ENCODE measurements around the gene STK35.
A peak's percentile ranks its signal among the peaks of the same experiment; 100 is the strongest.

STK35 gene

DNA sequence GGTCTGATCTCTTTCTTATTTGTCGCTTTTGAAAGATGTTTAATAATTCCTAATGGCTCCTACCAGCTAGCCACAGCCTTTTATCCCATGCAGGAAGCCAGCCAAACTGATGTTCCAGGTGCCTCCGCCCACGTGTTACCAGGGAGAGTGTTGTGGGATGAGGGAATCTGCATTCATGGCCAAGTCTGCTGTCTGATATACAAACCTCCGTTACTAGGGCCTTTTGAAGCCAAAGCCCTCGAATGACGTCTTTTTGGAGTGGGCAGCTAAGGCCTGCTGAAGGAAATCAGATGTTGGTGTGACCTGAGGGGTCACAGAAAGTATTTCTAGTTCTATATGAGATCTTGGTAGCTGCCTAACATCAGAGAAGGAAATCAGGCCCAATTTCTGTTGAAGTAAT lies 21.3 kb downstream of the STK35 start:
- H3K36me3 ChIP-seq (ENCODE audit: control insufficient read depth in 1 of 2, insufficient read depth in 2 of 2, low read length in 2 of 2) = peaks cover 5 to 27% of the 10 kb centered on the region in 2 donors
- H3K4me3 ChIP-seq (ENCODE audit: low read depth in 1 of 2, low read length in 2 of 2) = no peak overlapping the region
- H3K4me1 ChIP-seq (ENCODE audit: control insufficient read depth in 1 of 2, insufficient read depth in 2 of 2, low read length in 2 of 2) = peaks cover 3 to 19% of the 10 kb centered on the region in 2 donors
- no peaks in the 10 kb centered on the region for H3K9me3 ChIP-seq (ENCODE audit: control insufficient read depth in 1 of 2, low read length in 2 of 2)
- H3K9ac ChIP-seq (ENCODE audit: low read depth in 1 of 2, low read length in 2 of 2) = no peak overlapping the region
- no peaks in the 10 kb centered on the region for H3K27me3 ChIP-seq (ENCODE audit: control insufficient read depth in 1 of 2, insufficient read depth in 2 of 2, low read length in 2 of 2)
- peak overlapping the region; percentile 24 for H3K27ac ChIP-seq (ENCODE audit: low read depth, low read length)

DNA sequence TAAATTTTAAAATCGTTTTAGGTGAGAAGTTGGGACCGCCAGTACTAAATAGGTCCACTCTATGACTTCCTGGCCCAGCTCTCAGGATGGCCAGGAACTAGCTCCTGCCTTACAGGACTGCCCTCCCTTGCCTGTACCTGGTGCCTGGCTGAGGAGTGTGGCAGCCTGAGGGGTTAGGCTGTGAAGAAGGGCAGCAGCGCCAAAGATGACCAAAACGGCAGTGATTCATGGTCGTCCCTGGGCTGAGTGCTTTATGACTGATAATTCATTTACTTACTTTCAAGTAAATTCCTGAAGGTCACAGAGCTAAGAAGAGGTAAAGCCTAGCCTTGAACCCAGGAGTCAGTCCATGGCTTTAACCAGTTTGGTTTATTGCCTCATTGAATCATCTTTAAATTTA lies 22.1 kb downstream of the STK35 start:
- Histone ChIP-seq H3K27ac (ENCODE audit: low read depth, low read length) (no peak overlapping the region), H3K9ac (ENCODE audit: low read depth in 1 of 2, low read length in 2 of 2) (no peak overlapping the region), H3K4me3 (ENCODE audit: low read depth in 1 of 2, low read length in 2 of 2) (no peak overlapping the region), H3K4me1 (ENCODE audit: control insufficient read depth in 1 of 2, insufficient read depth in 2 of 2, low read length in 2 of 2) (peaks cover 3 to 18% of the 10 kb centered on the region in 2 donors), H3K36me3 (ENCODE audit: control insufficient read depth in 1 of 2, insufficient read depth in 2 of 2, low read length in 2 of 2) (peaks cover 4 to 26% of the 10 kb centered on the region in 2 donors), H3K9me3 (ENCODE audit: control insufficient read depth in 1 of 2, low read length in 2 of 2) (no peaks in the 10 kb centered on the region), H3K27me3 (ENCODE audit: control insufficient read depth in 1 of 2, insufficient read depth in 2 of 2, low read length in 2 of 2) (no peaks in the 10 kb centered on the region)

DNA sequence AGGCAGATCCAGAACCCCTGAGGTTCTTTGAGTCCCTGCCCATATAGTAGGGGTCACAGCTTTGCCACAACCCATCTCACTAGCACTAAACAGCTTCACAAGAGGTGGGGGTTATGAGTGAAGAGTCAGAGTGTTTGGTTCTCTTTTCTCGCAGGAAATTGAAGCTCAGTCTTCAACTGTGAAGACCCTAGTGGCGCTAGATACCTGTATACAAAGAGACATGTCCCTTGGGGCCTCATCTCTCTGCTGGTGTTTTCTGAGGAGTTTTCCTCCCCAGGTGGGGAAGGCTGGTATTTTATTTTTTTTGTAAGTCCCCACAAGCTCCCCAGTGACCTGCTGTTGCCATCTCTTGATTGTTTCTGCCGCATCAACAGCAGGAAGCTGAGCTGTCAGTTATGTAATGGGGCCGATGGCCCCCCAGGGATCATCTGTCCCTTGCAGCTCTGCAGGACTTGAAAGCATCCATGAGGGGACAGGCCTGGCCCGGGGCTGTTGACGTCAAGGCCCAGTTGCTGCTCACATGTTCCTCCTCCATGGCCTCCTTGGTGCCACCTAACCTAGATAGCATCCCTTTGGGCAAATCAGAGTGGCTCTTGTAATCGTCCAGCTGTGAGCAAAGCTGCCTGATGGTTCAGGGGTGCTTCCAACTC lies 23.1 kb downstream of the STK35 start:
- H3K27ac ChIP-seq (ENCODE audit: low read depth, low read length) = no peak overlapping the region

DNA sequence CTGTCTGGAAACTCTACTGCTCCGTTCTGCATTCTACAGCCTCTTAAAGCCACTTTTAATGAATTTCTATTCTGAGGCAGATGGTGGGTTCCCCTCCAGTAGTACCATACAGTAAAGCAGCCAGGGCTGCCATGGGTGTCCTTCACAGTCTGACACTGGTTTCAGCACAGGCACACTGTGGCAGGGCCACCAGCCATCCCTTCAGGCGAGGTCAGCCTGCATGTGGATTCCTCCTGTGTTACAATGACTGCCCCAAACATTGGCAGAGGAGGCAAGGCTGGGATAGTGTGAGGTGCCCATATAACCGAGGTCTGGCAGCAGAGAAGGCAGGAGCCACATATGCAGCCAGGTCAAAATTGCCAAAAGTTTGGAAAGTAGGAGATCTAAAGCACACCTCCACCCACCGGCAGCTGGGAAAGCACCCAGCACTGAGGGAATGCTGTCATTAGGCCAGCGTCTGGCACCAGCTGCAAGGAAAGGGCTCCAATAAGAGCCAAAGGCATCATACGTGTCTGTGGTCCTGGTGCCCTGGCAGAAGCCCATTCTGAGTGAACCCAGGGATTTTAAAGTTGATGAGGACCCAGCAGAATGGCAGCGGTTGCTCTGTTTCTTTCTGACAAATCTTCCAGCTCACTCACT lies 24.0 kb downstream of the STK35 start:
- Histone ChIP-seq H3K9ac (ENCODE audit: low read depth in 1 of 2, low read length in 2 of 2) (no peak overlapping the region), H3K27me3 (ENCODE audit: control insufficient read depth in 1 of 2, insufficient read depth in 2 of 2, low read length in 2 of 2) (no peaks in the 10 kb centered on the region), H3K36me3 (ENCODE audit: control insufficient read depth in 1 of 2, insufficient read depth in 2 of 2, low read length in 2 of 2) (peaks cover 0 to 23% of the 10 kb centered on the region in 2 donors), H3K9me3 (ENCODE audit: control insufficient read depth in 1 of 2, low read length in 2 of 2) (no peaks in the 10 kb centered on the region), H3K27ac (ENCODE audit: low read depth, low read length) (no peak overlapping the region), H3K4me1 (ENCODE audit: control insufficient read depth in 1 of 2, insufficient read depth in 2 of 2, low read length in 2 of 2) (peaks cover 0 to 10% of the 10 kb centered on the region in 2 donors), H3K4me3 (ENCODE audit: low read depth in 1 of 2, low read length in 2 of 2) (no peak overlapping the region)

More for the DNA sequence above, 23.1 kb downstream of the STK35 start:
- no peak overlapping the region for H3K4me3 ChIP-seq (ENCODE audit: low read depth in 1 of 2, low read length in 2 of 2)
- peaks cover 0 to 10% of the 10 kb centered on the region in 2 donors for H3K4me1 ChIP-seq (ENCODE audit: control insufficient read depth in 1 of 2, insufficient read depth in 2 of 2, low read length in 2 of 2)
- no peaks in the 10 kb centered on the region for H3K27me3 ChIP-seq (ENCODE audit: control insufficient read depth in 1 of 2, insufficient read depth in 2 of 2, low read length in 2 of 2)
- no peak overlapping the region for H3K9ac ChIP-seq (ENCODE audit: low read depth in 1 of 2, low read length in 2 of 2)
- no peaks in the 10 kb centered on the region for H3K9me3 ChIP-seq (ENCODE audit: control insufficient read depth in 1 of 2, low read length in 2 of 2)
- H3K36me3 ChIP-seq (ENCODE audit: control insufficient read depth in 1 of 2, insufficient read depth in 2 of 2, low read length in 2 of 2) = peaks cover 0 to 25% of the 10 kb centered on the region in 2 donors

DNA sequence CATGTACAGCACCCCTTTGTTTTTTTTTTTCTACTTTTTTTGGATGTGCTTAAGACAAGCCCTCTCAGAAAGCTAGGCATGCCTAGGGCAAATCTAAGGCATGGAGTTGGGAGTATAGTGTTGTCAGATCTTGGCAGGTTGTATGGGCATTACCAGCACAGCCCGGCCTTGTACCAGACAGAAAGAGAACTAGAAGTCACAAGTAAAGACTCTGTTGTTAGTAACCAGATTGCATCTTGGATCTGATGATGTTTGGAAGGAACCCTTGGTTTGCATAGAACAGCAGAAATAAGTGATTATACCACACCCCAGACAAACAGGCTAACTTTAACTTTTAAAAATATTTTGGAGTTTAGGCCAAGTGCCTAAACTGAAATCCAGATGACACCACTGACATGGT lies 25.6 kb downstream of the STK35 start:
- H3K27me3 ChIP-seq (ENCODE audit: control insufficient read depth in 1 of 2, insufficient read depth in 2 of 2, low read length in 2 of 2) = no peaks in the 10 kb centered on the region
- peaks cover 0 to 10% of the 10 kb centered on the region in 2 donors for H3K4me1 ChIP-seq (ENCODE audit: control insufficient read depth in 1 of 2, insufficient read depth in 2 of 2, low read length in 2 of 2)
- H3K9me3 ChIP-seq (ENCODE audit: control insufficient read depth in 1 of 2, low read length in 2 of 2) = no peaks in the 10 kb centered on the region
- no peak overlapping the region for H3K4me3 ChIP-seq (ENCODE audit: low read depth in 1 of 2, low read length in 2 of 2)
- H3K36me3 ChIP-seq (ENCODE audit: control insufficient read depth in 1 of 2, insufficient read depth in 2 of 2, low read length in 2 of 2) = peaks cover 0 to 23% of the 10 kb centered on the region in 2 donors
- no peak overlapping the region for H3K27ac ChIP-seq (ENCODE audit: low read depth, low read length)
- H3K9ac ChIP-seq (ENCODE audit: low read depth in 1 of 2, low read length in 2 of 2) = no peak overlapping the region

DNA sequence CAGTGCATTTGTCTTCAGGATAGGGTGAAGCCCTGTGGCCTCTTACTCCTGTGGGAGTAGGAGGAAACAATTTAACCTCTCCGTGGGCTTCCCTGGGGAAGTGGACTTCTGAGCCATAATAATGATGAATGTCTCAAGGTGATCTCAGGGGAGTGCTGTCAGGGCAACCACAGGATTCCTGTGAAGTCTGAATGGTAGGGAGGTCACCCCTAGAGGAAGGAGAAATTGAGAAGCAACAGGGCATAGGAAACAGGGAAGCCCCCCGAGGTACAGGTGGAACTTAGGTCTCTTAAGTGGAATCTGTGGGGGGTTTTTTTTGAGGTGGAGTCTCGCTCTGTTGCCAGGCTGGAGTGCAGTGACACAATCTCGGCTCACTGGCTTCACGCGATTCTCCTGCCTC lies 26.9 kb downstream of the STK35 start:
- peaks cover 0 to 5% of the 10 kb centered on the region in 2 donors for H3K4me1 ChIP-seq (ENCODE audit: control insufficient read depth in 1 of 2, insufficient read depth in 2 of 2, low read length in 2 of 2)
- H3K4me3 ChIP-seq (ENCODE audit: low read depth in 1 of 2, low read length in 2 of 2) = no peak overlapping the region
- peaks cover 0 to 23% of the 10 kb centered on the region in 2 donors for H3K36me3 ChIP-seq (ENCODE audit: control insufficient read depth in 1 of 2, insufficient read depth in 2 of 2, low read length in 2 of 2)
- H3K9ac ChIP-seq (ENCODE audit: low read depth in 1 of 2, low read length in 2 of 2) = no peak overlapping the region
- H3K27me3 ChIP-seq (ENCODE audit: control insufficient read depth in 1 of 2, insufficient read depth in 2 of 2, low read length in 2 of 2) = no peaks in the 10 kb centered on the region
- no peak overlapping the region for H3K27ac ChIP-seq (ENCODE audit: low read depth, low read length)
- H3K9me3 ChIP-seq (ENCODE audit: control insufficient read depth in 1 of 2, low read length in 2 of 2) = no peaks in the 10 kb centered on the region

DNA sequence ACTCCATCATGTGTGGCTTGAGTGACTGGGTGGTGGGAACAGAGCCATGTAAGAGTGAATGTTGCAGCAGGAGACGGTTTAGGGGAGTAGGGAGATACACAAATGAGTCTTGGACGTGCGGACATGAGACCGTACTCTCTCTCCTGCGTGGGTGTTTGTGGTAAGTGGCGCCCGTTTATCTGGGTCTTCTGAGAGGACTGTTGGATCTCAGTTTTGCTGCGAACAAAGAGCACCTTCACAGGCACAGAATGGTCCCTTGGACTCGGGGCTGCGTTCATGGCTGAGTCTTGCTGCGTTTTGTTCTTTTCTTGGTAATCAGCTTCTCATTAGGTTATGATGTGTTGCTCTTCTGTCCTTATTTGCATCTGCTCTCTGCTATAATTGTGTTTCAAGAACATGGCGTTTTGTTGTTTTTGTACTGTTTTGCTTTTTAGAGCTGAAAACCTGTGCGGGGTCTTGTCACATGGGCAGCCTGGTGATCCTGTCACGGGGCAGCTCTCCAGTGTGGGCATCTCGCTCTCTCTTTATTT lies 28.5 kb downstream of the STK35 start:
- H3K27me3 ChIP-seq (ENCODE audit: control insufficient read depth in 1 of 2, insufficient read depth in 2 of 2, low read length in 2 of 2) = no peaks in the 10 kb centered on the region
- no peak overlapping the region for H3K9ac ChIP-seq (ENCODE audit: low read depth in 1 of 2, low read length in 2 of 2)
- no peak overlapping the region for H3K4me3 ChIP-seq (ENCODE audit: low read depth in 1 of 2, low read length in 2 of 2)
- no peaks in the 10 kb centered on the region for H3K9me3 ChIP-seq (ENCODE audit: control insufficient read depth in 1 of 2, low read length in 2 of 2)
- peaks cover 0 to 5% of the 10 kb centered on the region in 2 donors for H3K4me1 ChIP-seq (ENCODE audit: control insufficient read depth in 1 of 2, insufficient read depth in 2 of 2, low read length in 2 of 2)
- H3K27ac ChIP-seq (ENCODE audit: low read depth, low read length) = no peak overlapping the region
- H3K36me3 ChIP-seq (ENCODE audit: control insufficient read depth in 1 of 2, insufficient read depth in 2 of 2, low read length in 2 of 2) = peaks cover 0 to 22% of the 10 kb centered on the region in 2 donors

DNA sequence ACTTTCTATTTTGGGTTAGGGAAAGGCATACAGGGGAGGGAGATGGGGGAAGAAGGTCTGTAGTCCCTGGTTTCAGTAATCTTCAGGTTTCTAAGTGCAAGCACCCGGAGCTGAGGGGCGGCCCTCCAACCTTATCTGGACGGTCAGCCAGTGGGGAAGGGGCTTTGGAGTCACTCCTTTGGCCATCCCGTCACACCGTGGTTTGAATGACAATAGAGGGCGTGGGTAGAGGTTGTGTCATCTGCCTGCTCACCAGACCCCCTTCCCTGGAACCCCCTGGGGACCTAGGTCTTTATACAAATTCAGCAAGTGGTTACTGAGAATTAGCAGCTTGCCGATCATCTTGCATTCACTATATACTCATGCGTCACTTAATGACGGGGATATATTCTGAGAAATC lies 29.1 kb downstream of the STK35 start:
- Histone ChIP-seq H3K4me1 (ENCODE audit: control insufficient read depth in 1 of 2, insufficient read depth in 2 of 2, low read length in 2 of 2) (peaks cover 0 to 5% of the 10 kb centered on the region in 2 donors), H3K36me3 (ENCODE audit: control insufficient read depth in 1 of 2, insufficient read depth in 2 of 2, low read length in 2 of 2) (peaks cover 0 to 16% of the 10 kb centered on the region in 2 donors), H3K9ac (ENCODE audit: low read depth in 1 of 2, low read length in 2 of 2) (no peak overlapping the region), H3K27ac (ENCODE audit: low read depth, low read length) (no peak overlapping the region), H3K4me3 (ENCODE audit: low read depth in 1 of 2, low read length in 2 of 2) (no peak overlapping the region), H3K9me3 (ENCODE audit: control insufficient read depth in 1 of 2, low read length in 2 of 2) (no peaks in the 10 kb centered on the region), H3K27me3 (ENCODE audit: control insufficient read depth in 1 of 2, insufficient read depth in 2 of 2, low read length in 2 of 2) (no peaks in the 10 kb centered on the region)

DNA sequence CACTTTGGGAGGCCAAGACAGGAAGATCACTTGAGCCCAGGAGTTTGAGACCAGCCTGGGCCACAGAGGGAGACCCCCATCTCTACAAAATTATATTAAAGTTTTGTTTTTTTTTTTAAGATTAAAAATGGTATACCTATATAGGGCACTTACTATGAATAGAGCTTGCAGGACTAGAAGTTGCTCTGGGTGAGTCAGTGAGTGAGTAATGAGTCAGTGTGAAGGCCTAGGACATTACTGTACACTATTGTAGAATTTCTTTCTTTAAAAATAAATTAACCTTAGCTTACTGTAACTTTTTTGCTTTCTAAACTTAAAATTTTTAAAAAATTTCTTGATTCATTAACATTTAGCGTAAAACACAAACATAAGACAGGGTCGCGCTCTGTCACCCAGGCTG lies 29.7 kb downstream of the STK35 start:
- H3K9ac ChIP-seq (ENCODE audit: low read depth in 1 of 2, low read length in 2 of 2) = no peak overlapping the region
- no peak overlapping the region for H3K27ac ChIP-seq (ENCODE audit: low read depth, low read length)

DNA sequence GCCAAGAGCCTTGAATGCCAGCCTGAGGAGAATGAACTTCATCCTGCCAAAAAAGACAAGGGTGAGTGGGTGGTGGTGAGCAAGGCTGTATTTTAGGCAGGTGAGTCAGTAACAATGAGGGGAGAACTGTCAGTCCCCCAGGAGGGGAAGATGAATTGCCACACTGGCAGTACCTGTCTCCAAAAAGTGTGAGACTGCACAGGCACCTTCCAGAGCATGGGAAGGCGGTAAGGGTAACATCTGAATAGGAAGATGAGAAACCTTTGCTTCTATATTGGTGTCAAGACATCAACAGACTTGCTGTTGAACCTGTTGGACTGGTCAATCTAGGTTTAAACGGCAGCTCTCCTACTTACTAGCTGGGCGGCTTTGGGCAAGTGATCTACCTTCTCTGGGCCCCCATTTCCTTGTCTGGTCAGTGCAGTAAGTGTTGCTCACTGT lies 30.9 kb downstream of the STK35 start:
- peaks cover 0 to 10% of the 10 kb centered on the region in 2 donors for H3K4me1 ChIP-seq (ENCODE audit: control insufficient read depth in 1 of 2, insufficient read depth in 2 of 2, low read length in 2 of 2)
- H3K4me3 ChIP-seq (ENCODE audit: low read depth in 1 of 2, low read length in 2 of 2) = no peak overlapping the region
- H3K9ac ChIP-seq (ENCODE audit: low read depth in 1 of 2, low read length in 2 of 2) = no peak overlapping the region
- no peaks in the 10 kb centered on the region for H3K27me3 ChIP-seq (ENCODE audit: control insufficient read depth in 1 of 2, insufficient read depth in 2 of 2, low read length in 2 of 2)
- H3K27ac ChIP-seq (ENCODE audit: low read depth, low read length) = no peak overlapping the region
- H3K36me3 ChIP-seq (ENCODE audit: control insufficient read depth in 1 of 2, insufficient read depth in 2 of 2, low read length in 2 of 2) = peaks cover 0 to 9% of the 10 kb centered on the region in 2 donors
- no peaks in the 10 kb centered on the region for H3K9me3 ChIP-seq (ENCODE audit: control insufficient read depth in 1 of 2, low read length in 2 of 2)

More for the DNA sequence above, 29.7 kb downstream of the STK35 start:
- H3K27me3 ChIP-seq (ENCODE audit: control insufficient read depth in 1 of 2, insufficient read depth in 2 of 2, low read length in 2 of 2) = no peaks in the 10 kb centered on the region
- H3K4me1 ChIP-seq (ENCODE audit: control insufficient read depth in 1 of 2, insufficient read depth in 2 of 2, low read length in 2 of 2) = peaks cover 0 to 5% of the 10 kb centered on the region in 2 donors
- H3K4me3 ChIP-seq (ENCODE audit: low read depth in 1 of 2, low read length in 2 of 2) = no peak overlapping the region
- peaks cover 0 to 9% of the 10 kb centered on the region in 2 donors for H3K36me3 ChIP-seq (ENCODE audit: control insufficient read depth in 1 of 2, insufficient read depth in 2 of 2, low read length in 2 of 2)
- H3K9me3 ChIP-seq (ENCODE audit: control insufficient read depth in 1 of 2, low read length in 2 of 2) = no peaks in the 10 kb centered on the region
